Spinal cord (tissue), 10 donors: ENCODE measurements around the gene CNTFR. TPM values are rescaled to one million over a fixed set of nuclear protein-coding genes. Genes with fewer than 3 reads are reported as not detected.

Source experiments
- DNase-seq, 6 donors: peaks; one replicate each; pipeline versions ENCODE4 v3.0.0 to v3.0.0-alpha.2; 2013 to 2015; ENCODE audit warnings: low spot score in 6 of 6, low read depth in 4 of 6
- H3K27ac ChIP-seq: one replicate; pipeline ENCODE4 v1.5.1; 2013; ENCODE audit warnings: low read depth, low read length, control low read depth
- H3K27me3 ChIP-seq: one replicate; pipeline ENCODE4 v1.6.1; 2013; ENCODE audit warnings: low read length; ENCODE audit not compliant: control insufficient read depth, insufficient read depth
- H3K36me3 ChIP-seq: one replicate; pipeline ENCODE4 v1.6.1; 2013; ENCODE audit warnings: low read length; ENCODE audit not compliant: control insufficient read depth, insufficient read depth
- H3K4me1 ChIP-seq: one replicate; pipeline ENCODE4 v1.6.1; 2013; ENCODE audit warnings: low read length; ENCODE audit not compliant: control insufficient read depth, insufficient read depth
- H3K4me3 ChIP-seq: one replicate; pipeline ENCODE4 v1.5.1; 2013; ENCODE audit warnings: low read depth, low read length, control low read depth
- H3K9me3 ChIP-seq: one replicate; pipeline ENCODE4 v1.6.1; 2013; ENCODE audit warnings: low read length; ENCODE audit not compliant: control insufficient read depth, insufficient read depth
- WGBS: methylation state at CpG from one replicate; pipeline ENCODE4 v1.1.5; 2013; ENCODE audit warnings: missing lambda C conversion rate; ENCODE audit not compliant: insufficient coverage; 5-methylcytosine and 5-hydroxymethylcytosine counted together
- polyA plus RNA-seq, 2 donors: library from polyadenylated mRNA; unstranded; fragments of 120-200 nt; gene quantifications; one replicate each; pipeline ENCODE4 v1.2.1, GENCODE V29; 2013; ENCODE audit not compliant: insufficient read length in 2 of 2
- total RNA-seq, 2 donors: library from RNA; depleted of rRNA in 1 of 2; stranded (reverse); fragments of 120-200 nt in 1 of 2; fragments of >200 nt in 1 of 2; gene quantifications; one replicate each; pipeline versions ENCODE4 v1.2.3 to v1.2.4, GENCODE V29; 2013 to 2014
- donor health status: healthy.

The CNTFR gene
- total and polyA plus RNA-seq, 4 donors: 9.6 to 110 (median 62.3) TPM

DNA sequence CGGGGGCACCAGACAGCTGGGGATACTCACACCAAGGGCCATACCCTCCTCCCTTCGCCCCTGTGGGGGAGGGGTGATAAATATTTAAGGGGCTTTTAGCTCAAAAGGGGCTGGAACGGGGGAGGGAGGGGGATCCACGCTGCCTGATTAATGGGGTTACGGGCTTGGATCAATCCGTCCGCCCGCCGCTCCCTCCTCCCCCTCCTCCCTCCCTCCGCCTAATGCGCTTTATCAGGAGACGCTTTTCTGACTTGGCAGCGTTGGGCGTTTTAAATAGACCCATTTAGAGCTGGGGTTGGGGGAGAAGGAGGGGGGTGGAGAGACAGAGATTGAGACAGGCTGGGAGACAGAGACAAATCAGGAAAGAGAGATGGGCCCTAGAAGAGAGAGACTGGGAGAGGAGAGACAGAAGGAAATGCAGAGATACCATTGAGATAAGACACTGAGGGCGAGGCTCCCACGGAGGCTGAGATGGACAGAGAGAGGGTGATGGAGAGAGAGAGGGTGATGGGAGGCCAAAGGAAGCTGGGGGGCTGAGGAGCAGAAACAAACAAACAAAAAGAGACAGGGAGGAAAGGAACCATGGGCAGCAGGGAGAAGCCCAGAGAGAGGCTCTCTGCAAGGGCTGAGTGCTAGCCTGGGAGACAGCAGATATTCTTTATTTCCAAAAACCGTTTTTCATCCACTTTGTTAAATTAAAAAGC lies 10.3 kb downstream of the CNTFR start:
- WGBS: 16% methylated on average over 4 of the region's 17 CpGs
- peak in 2 of 6 donors; percentile 89 to 91 for DNase-seq
- Histone ChIP-seq H3K4me1 (peaks cover 71% of the 10 kb centered on the region), H3K36me3 (peaks cover 30% of the 10 kb centered on the region), H3K27ac (peak overlapping the region; percentile 70), H3K9me3 (no peaks in the 10 kb centered on the region), H3K27me3 (no peaks in the 10 kb centered on the region), H3K4me3 (no peak overlapping the region)

GRCh38 chr9:34578241-34579103 lies 11.1 kb downstream of the CNTFR start:
- 23% methylated on average over 15 of the region's 28 CpGs for WGBS
- DNase-seq: peak in 2 of 6 donors; percentile 76 to 86
- Histone ChIP-seq H3K27me3 (no peaks in the 10 kb centered on the region), H3K4me1 (peaks cover 74% of the 10 kb centered on the region), H3K9me3 (no peaks in the 10 kb centered on the region), H3K4me3 (peak overlapping the region; percentile 24), H3K36me3 (peaks cover 38% of the 10 kb centered on the region), H3K27ac (peak overlapping the region; percentile 67)

- Histone ChIP-seq H3K27ac (peak overlapping the region; percentile 67), H3K27me3 (no peaks in the 10 kb centered on the region), H3K4me1 (peaks cover 71% of the 10 kb centered on the region), H3K4me3 (peak overlapping the region; percentile 24), H3K36me3 (peaks cover 41% of the 10 kb centered on the region), H3K9me3 (no peaks in the 10 kb centered on the region)
- WGBS: 1% methylated on average over 54 of the region's 62 CpGs
- DNase-seq: peak in 2 of 6 donors; percentile 85 to 91
Observed at GRCh38 chr9:34577400-34578240, 11.9 kb downstream of the CNTFR start.

- Histone ChIP-seq H3K9me3 (no peaks in the 10 kb centered on the region), H3K4me1 (peaks cover 78% of the 10 kb centered on the region), H3K4me3 (no peak overlapping the region), H3K36me3 (peaks cover 41% of the 10 kb centered on the region), H3K27ac (peak overlapping the region; percentile 31), H3K27me3 (no peaks in the 10 kb centered on the region)
- peak in 1 of 6 donors; percentile 52 for DNase-seq
- 36% methylated on average over 9 of the region's 14 CpGs for WGBS
Observed at GRCh38 chr9:34576597-34577399, 12.7 kb downstream of the CNTFR start.

GRCh38 chr9:34575862-34576596 lies 13.5 kb downstream of the CNTFR start:
- Histone ChIP-seq H3K9me3 (no peaks in the 10 kb centered on the region), H3K4me1 (peaks cover 84% of the 10 kb centered on the region), H3K4me3 (no peak overlapping the region), H3K27ac (peak overlapping the region; percentile 19), H3K27me3 (no peaks in the 10 kb centered on the region), H3K36me3 (peaks cover 40% of the 10 kb centered on the region)
- peak in 2 of 6 donors; percentile 47 to 49 for DNase-seq
- 40% methylated on average over 15 of the region's 21 CpGs for WGBS

GRCh38 chr9:34575241-34575640 lies 14.3 kb downstream of the CNTFR start:
- Histone ChIP-seq H3K27ac (no peak overlapping the region), H3K27me3 (no peaks in the 10 kb centered on the region)
- 20% methylated on average over 5 of the region's 8 CpGs for WGBS

GRCh38 chr9:34574571-34574970 lies 15.0 kb downstream of the CNTFR start:
- H3K27ac ChIP-seq: no peak overlapping the region
- peaks cover 84% of the 10 kb centered on the region for H3K4me1 ChIP-seq
- no peak for DNase-seq
- H3K36me3 ChIP-seq: peaks cover 34% of the 10 kb centered on the region
- H3K4me3 ChIP-seq: no peak overlapping the region
- 75% methylated on average over 11 of the region's 12 CpGs for WGBS
- H3K27me3 ChIP-seq: no peaks in the 10 kb centered on the region
- H3K9me3 ChIP-seq: no peaks in the 10 kb centered on the region

More at GRCh38 chr9:34575241-34575640, 14.3 kb downstream of the CNTFR start:
- H3K9me3 ChIP-seq: no peaks in the 10 kb centered on the region
- H3K4me1 ChIP-seq: peaks cover 84% of the 10 kb centered on the region
- H3K4me3 ChIP-seq: no peak overlapping the region
- peaks cover 35% of the 10 kb centered on the region for H3K36me3 ChIP-seq
- DNase-seq: no peak

DNA sequence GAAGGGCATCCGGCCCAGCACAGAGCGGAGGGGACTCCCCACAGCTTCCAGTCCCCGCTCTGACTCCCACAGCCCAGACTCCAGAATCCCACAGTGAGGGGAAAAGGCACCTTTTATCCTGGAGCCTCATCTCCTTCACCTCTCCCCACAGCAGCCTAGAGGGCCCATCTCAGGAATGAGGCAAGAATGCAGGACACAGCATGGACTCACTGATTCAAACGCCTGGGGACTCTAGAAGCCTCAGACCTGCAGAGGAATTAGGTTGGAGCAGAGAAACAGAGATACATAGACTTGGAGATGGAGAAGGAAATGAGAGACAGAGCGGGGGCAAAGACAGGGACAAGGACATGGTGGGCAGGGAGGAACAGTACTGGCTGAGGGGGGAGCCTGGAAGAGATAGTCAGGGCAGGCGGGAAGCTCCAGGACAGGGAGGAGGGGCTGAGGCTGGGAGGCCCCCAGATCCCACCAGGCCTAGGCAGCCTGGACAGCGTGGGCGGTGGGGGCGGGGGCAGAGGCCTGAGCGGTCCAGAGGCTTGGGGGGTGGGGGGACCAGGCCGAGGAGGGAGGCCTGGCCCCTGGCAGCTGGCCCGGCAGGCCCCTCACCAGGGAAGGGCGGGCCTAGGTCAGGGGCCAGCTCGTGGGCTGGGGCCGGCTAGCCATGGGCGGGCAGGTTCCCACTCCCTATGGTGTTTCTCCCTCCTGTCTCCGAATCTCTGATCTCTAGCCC lies 15.8 kb downstream of the CNTFR start:
- Histone ChIP-seq H3K9me3 (no peaks in the 10 kb centered on the region), H3K36me3 (peaks cover 36% of the 10 kb centered on the region), H3K27me3 (no peaks in the 10 kb centered on the region), H3K27ac (no peak overlapping the region), H3K4me1 (peaks cover 82% of the 10 kb centered on the region), H3K4me3 (no peak overlapping the region)
- 55% methylated on average over 13 of the region's 17 CpGs for WGBS
- no peak for DNase-seq
